ENCODE measurements around the gene NHERF1. TPM values are rescaled to one million over a fixed set of nuclear protein-coding genes. Genes with fewer than 3 reads are reported as not detected.

NHERF1 gene
- total and polyA plus RNA-seq, 2 of the 8 experiments (the other 6 are each of a cell fraction or from before 2014, with no cell fraction given): 92.9 to 99.2 TPM

- H2AFZ ChIP-seq (ENCODE audit: low read length): no peak overlapping the region
- H2AK5ac ChIP-seq (ENCODE audit: low read depth, low read length): no peak overlapping the region
- H3K4me1 ChIP-seq (replicated peaks in 1 of 4; ENCODE audit: control insufficient read depth in 3 of 4, insufficient read depth in 4 of 4, low read length in 3 of 4): no peaks in the 10 kb centered on the region
- no peak overlapping the region for H3K23ac ChIP-seq (ENCODE audit: insufficient read length)
- no peak overlapping the region for H2BK5ac ChIP-seq (ENCODE audit: low read depth, low read length)
- no peaks in the 10 kb centered on the region for H3K36me3 ChIP-seq (ENCODE audit: control insufficient read depth in 2 of 4, insufficient read depth in 4 of 4, low read length in 3 of 4)
- H3K79me1 ChIP-seq (ENCODE audit: low read depth, low read length): no peaks in the 10 kb centered on the region
- no peak overlapping the region for H2BK120ac ChIP-seq (replicated peaks; ENCODE audit: low read depth, low read length)
- DNase-seq (ENCODE audit: low read depth in 1 of 2, low spot score in 2 of 2) (no peak), FAIRE-seq (no peak)
- no peak overlapping the region for H3K56ac ChIP-seq (replicated peaks; ENCODE audit: insufficient read length, low read depth, low read length)
- no peak overlapping the region for H3K14ac ChIP-seq (ENCODE audit: insufficient read length)
- no peaks in the 10 kb centered on the region for H3K9me3 ChIP-seq (ENCODE audit: insufficient read depth in 2 of 2, low read depth in 1 of 2, low read length in 1 of 2)
- H2BK15ac ChIP-seq (ENCODE audit: low read length): no peak overlapping the region
- WGBS, 2 experiments (ENCODE audit: extremely low coverage in 1 of 2, insufficient coverage in 1 of 2, insufficient read length in 1 of 2, insufficient replicate concordance in 2 of 2, low coverage in 1 of 2, low lambda C conversion rate in 2 of 2, missing lambda C conversion rate in 1 of 2): 97% methylated on average over 4 of the region's 4 CpGs; no CpG with 5 or more reads in 1 of the 2 experiments
- H3K27me3 ChIP-seq (replicated peaks in 1 of 4; ENCODE audit: control insufficient read depth in 3 of 4, extremely low read depth in 1 of 4, insufficient read depth in 3 of 4, low read length in 3 of 4): no peaks in the 10 kb centered on the region; a peak in 3 of 7 replicates
- no peaks in the 10 kb centered on the region for H3K79me2 ChIP-seq (ENCODE audit: control insufficient read depth in 1 of 2, insufficient read depth in 2 of 2, low read length in 2 of 2)
- no peak overlapping the region for H4K5ac ChIP-seq (ENCODE audit: insufficient read length, low read depth, low read length)
- H3K9ac ChIP-seq (replicated peaks in 1 of 4; ENCODE audit: extremely low read depth in 1 of 4, low read depth in 3 of 4, low read length in 3 of 4): no peak overlapping the region
- no peaks in the 10 kb centered on the region for H3K23me2 ChIP-seq (ENCODE audit: low read depth, low read length)
- no peak overlapping the region for H4K8ac ChIP-seq (ENCODE audit: extremely low read depth, insufficient read depth, low read length)
- TF ChIP-seq MAFK (IDR thresholded peaks at IDR 0.05; ENCODE audit: low read depth, low read length) (no peak), MAX (IDR thresholded peaks at IDR 0.05) (no peak)
- no peaks in the 10 kb centered on the region for H4K20me1 ChIP-seq (replicated peaks in 1 of 2; ENCODE audit: control insufficient read depth in 1 of 2, insufficient read depth in 2 of 2, low read length in 2 of 2)
- H3K4ac ChIP-seq (replicated peaks; ENCODE audit: insufficient read length, low read depth, low read length): no peak overlapping the region
- no peak overlapping the region for H2BK20ac ChIP-seq (ENCODE audit: low read length)
- no peak overlapping the region for H3K4me3 ChIP-seq (ENCODE audit: extremely low read depth in 1 of 4, insufficient read depth in 2 of 4, low read depth in 3 of 4, low read length in 4 of 4)
- no peak overlapping the region for H3K18ac ChIP-seq (ENCODE audit: extremely low read depth, low read length)
- POLR2A ChIA-PET (ENCODE audit: partially characterized antibody): no interaction called here
- CTCF ChIA-PET (ENCODE audit: partially characterized antibody): interaction anchor here (1.2 to 1.5 kb wide), 2 partner anchors 15 to 22 kb away, joined by 3 to 5 read pairs; no protein-coding TSS in a partner anchor
- no peak overlapping the region for H2BK12ac ChIP-seq (ENCODE audit: low read depth, low read length)
- H3K27ac ChIP-seq (ENCODE audit: low read depth, low read length): no peak overlapping the region
- H4K91ac ChIP-seq (replicated peaks; ENCODE audit: insufficient read length, low read length): no peak overlapping the region
- no peak overlapping the region for H3K4me2 ChIP-seq (ENCODE audit: insufficient read depth in 1 of 2, low read depth in 2 of 2, low read length in 2 of 2)
These were observed 25.6 kb upstream of the NHERF1 start for GRCh38 chr17:74722782-74723181.

Measured in H1 (cell line).